ENCODE measurements around the gene KLHL7.
"Not testable (repeated sequence)": the region's sequence is repeated elsewhere in the genome, so short reads cannot be mapped to it uniquely, and the experiment has no call there.

The KLHL7 gene

GRCh38 chr7:23220690-23221305 is 115.2 kb downstream of the KLHL7 start:
- no peak for DNase-seq

GRCh38 chr7:23222439-23223030 is 117.0 kb downstream of the KLHL7 start:
- no peak for DNase-seq

GRCh38 chr7:23224364-23224763 is 118.8 kb downstream of the KLHL7 start:
- not testable (repeated sequence) for DNase-seq

- no peak for DNase-seq
Measured at GRCh38 chr7:23226844-23227450, 121.4 kb downstream of the KLHL7 start.

All from stimulated activated CD4-positive, alpha-beta T cell treated with anti-CD3 and anti-CD28 coated beads, Interleukin-4, amount 100 ng/mL, for 4 hours (primary cell).